HL-60 (cell line): Measurements from ENCODE around the gene BCAR1.
"Not testable (repeated sequence)": the region's sequence is repeated elsewhere in the genome, so short reads cannot be mapped to it uniquely, and the experiment has no call there.

Experiments
- GABPA ChIP-seq: IDR thresholded peaks from 2 replicates; pipeline ENCODE4 v1.6.1; 2012; ENCODE audit warnings: low read depth
- POLR2AphosphoS5 ChIP-seq: IDR thresholded peaks from 2 replicates; pipeline ENCODE4 v1.6.1; 2012; ENCODE audit warnings: low read depth
- REST ChIP-seq: IDR thresholded peaks from 2 replicates; pipeline ENCODE4 v1.6.1; 2012; ENCODE audit warnings: low read depth; ENCODE audit not compliant: insufficient replicate concordance
- TF ChIP-seq, protein P1 (sequence below): IDR thresholded peaks from one replicate; pipeline ENCODE4 v1.5.1; 2011; ENCODE audit warnings: low read length, control low read depth, inconsistent platforms; ENCODE audit not compliant: insufficient read depth

GRCh38 chr16:75205438-75205837 is 46.0 kb downstream of the BCAR1 start:
- TF ChIP-seq POLR2AphosphoS5, REST, GABPA: not testable (repeated sequence)
- TF ChIP-seq, protein P1, sequence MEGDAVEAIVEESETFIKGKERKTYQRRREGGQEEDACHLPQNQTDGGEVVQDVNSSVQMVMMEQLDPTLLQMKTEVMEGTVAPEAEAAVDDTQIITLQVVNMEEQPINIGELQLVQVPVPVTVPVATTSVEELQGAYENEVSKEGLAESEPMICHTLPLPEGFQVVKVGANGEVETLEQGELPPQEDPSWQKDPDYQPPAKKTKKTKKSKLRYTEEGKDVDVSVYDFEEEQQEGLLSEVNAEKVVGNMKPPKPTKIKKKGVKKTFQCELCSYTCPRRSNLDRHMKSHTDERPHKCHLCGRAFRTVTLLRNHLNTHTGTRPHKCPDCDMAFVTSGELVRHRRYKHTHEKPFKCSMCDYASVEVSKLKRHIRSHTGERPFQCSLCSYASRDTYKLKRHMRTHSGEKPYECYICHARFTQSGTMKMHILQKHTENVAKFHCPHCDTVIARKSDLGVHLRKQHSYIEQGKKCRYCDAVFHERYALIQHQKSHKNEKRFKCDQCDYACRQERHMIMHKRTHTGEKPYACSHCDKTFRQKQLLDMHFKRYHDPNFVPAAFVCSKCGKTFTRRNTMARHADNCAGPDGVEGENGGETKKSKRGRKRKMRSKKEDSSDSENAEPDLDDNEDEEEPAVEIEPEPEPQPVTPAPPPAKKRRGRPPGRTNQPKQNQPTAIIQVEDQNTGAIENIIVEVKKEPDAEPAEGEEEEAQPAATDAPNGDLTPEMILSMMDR: not testable (repeated sequence)
